GM18520 (cell line): ENCODE data around the gene ZNF530.

Experiments used
- ATAC-seq: cut with Tn5 transposase; IDR thresholded peaks from one replicate; pipeline ENCODE4 v1.9.1; 2021; ENCODE audit not compliant: unreplicated experiment

ZNF530 gene

GRCh38 chr19:57599761-57600383, at the start of gene ZNF530:
TSS of gene ZNF530 (plus strand) at chr19:57599885. CDS start at chr19:57604346, 4,461 bp downstream.
- ATAC-seq: peak; percentile 94

- ATAC-seq: no peak
Observed at GRCh38 chr19:57552432-57552831, 47.3 kb upstream of the ZNF530 start.

DNA sequence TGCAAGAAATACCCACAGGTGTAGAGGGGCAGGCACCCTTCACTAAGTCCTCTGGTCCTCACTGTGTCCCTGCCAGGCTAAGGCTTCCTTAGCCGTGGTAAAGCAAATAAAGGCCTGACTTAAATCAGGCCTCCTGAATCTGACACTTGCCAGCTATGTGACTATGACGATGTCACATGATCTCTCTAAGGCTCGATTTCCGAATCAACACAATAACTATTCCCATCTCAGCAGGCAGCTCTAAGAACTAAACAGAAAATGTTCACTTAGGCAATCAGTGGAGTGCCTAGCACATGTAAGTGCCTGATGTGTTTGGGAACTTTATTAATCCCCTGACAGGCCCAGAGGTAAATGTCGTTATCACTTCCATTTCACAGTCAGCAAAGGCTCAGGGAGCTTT, 42.0 kb upstream of the ZNF530 start:
- ATAC-seq: no peak

- ATAC-seq: no peak
Observed at GRCh38 chr19:57558525-57558924, 41.2 kb upstream of the ZNF530 start.

DNA sequence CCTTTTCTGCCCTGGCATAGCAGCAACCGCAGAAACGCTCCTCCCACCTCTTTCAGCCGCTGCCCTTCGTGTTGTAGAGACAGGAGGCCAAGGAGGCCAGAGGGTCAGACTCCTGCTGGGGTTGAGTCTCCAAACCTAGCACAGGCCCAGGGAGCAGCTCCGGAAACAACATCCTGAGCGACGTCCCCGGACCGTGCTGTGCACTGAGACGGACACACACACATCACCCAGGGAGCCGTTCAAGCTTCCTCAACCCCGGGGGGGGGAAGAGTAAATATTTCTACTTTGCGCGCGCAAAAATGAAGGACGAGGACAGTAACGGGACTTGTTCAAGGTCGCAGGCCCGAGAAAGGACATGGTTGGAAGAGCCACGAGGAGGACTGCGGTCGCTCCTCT, 40.7 kb upstream of the ZNF530 start:
- ATAC-seq: no peak

GRCh38 chr19:57559404-57560025, 40.2 kb upstream of the ZNF530 start, which contains the start of gene ZNF550:
TSS of gene ZNF550 (minus strand) at chr19:57559863. CDS start at chr19:57559682, 181 bp downstream.
- ATAC-seq: peak; percentile 90

GRCh38 chr19:57560049-57560491, 39.6 kb upstream of the ZNF530 start:
- no peak for ATAC-seq

DNA sequence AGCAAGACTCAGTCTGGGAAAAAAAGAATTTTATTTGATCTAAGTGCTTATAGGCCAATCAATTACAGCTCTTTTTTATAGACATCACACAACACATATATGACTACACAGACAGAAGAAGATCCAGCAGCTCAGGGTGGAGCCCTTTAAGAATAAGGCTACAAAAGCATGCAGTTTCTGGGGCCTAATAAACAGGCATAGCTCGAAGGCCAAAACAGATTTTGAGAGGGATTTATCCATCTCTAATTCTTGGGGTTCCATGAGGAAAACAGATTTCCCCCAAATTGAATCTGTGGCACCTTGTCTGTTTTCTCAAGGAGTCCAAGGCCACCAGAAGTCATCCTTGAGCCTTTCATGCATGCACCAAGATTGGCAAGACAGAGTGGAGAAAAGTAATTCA, 36.1 kb upstream of the ZNF530 start:
- no peak for ATAC-seq

GRCh38 chr19:57566396-57567265, 33.1 kb upstream of the ZNF530 start:
- no peak for ATAC-seq

GRCh38 chr19:57570707-57571106, 29.0 kb upstream of the ZNF530 start:
- ATAC-seq: no peak

DNA sequence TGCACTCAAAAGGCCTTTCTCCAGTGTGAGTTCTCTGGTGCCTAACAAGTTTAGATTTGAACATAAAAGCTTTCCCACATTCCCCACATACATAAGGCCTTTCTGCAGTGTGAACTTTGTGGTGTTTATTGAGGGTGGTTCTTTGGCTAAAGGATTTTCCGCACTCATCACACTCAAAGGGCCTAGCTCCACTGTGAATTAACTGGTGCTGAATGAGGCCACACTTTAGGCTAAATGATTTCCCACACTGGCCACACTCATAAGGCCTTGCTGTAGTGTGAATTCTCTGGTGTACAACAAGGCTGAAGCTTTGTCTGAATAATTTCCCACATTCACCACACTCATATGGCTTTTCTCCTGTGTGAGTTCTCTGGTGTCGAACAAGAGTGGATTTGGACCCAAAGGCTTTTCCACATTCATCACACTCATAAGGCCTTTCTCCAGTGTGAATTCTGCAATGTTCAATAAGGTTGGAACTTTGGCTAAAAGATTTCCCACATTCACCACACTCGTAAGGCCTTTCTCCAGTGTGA, 27.2 kb upstream of the ZNF530 start:
- no peak for ATAC-seq

DNA sequence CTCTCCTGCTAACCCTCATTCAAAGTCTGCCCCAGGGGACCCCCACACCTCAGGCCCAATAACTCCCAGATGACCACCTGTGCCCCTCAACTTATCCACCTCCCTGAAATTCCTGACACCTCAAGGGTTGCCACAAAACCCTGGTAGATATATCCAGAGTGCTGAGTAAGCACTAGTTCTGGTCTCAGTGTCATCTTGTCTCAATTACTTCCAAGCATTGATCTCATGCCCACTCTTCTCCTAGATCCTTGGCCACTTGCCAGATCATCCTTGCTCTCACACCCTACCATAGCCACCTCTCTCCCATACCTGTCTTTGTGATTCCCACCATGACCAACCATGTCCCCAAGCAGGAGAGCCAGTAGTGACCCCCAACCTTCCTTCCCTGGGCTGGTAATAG, 23.0 kb upstream of the ZNF530 start:
- ATAC-seq: no peak

- ATAC-seq: peak; percentile 91
Observed at GRCh38 chr19:57578487-57579205, 21.0 kb upstream of the ZNF530 start, which contains the start of gene ZNF416. TSS of gene ZNF416 (minus strand) at chr19:57578911. CDS start at chr19:57578704, 207 bp downstream.

- no peak for ATAC-seq
Observed at GRCh38 chr19:57583104-57583520, 16.6 kb upstream of the ZNF530 start.

DNA sequence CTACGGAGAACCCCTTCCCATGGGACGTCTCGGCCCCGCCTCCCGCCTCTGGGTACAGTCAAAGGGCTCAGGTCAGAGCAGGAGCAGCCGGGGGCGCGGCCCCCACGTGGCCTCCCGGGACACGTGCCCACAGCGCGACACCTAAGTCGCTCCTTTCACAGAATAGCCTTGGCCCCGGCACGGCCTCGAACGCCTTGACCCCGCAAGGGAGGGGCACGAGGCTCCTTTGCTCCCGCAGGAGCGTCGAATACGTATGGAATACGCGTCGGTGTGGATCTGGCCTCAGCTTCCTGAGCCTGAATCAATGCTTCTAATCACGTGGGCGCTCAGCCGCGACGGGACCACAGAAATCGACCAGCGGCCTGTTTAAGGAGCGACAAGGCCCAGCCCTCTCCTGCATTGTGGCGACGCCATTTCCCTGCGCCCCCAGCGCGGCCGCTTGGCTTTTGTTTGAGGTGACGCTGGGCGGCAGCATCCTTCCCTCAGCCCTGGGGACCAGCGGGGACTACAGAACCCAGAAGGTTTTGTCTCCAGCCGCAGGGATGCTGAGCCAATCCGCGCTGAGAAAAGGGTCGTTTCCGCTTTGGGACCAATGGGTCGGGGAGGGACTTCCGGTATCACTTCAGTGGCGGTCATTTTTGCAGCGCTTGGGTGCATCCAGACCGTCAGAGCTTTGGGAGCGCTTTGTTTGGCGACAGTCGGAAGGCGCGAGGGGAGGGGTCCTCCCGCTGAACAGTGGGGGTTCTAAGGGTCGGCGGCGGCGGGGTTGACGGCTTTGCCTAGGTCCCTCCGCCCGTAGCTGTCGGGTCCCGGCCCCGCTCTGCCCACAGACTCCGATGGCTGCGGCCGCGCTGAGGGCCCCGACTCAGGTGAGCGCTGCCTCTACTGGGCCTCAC, 15.9 kb upstream of the ZNF530 start, which contains the start of gene ZIK1:
TSS of gene ZIK1 (plus strand) at position 625 of the 896 bp plus-strand sequence. CDS start at position 837, 212 bp downstream.
- peak; percentile 37 for ATAC-seq

GRCh38 chr19:57587529-57587928, 12.2 kb upstream of the ZNF530 start:
- no peak for ATAC-seq

GRCh38 chr19:57599377-57599760, 316 bp upstream of the ZNF530 start:
- ATAC-seq: peak; percentile 14

DNA sequence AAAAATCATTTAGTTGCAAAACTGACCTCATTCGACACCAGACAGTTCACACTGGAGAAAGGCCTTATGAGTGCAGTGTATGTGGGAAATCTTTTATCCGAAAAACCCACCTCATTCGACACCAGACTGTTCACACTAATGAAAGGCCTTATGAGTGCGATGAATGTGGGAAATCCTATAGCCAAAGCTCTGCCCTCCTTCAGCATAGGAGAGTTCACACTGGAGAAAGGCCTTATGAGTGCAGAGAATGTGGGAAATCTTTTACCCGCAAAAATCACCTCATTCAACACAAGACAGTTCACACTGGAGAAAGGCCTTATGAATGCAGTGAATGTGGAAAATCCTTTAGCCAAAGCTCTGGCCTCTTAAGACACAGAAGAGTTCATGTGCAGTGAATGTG, 7.2 kb downstream of the ZNF530 start:
- no peak for ATAC-seq

- ATAC-seq: no peak
Observed at GRCh38 chr19:57611113-57611512, 11.4 kb downstream of the ZNF530 start.
